HG02884 (cell line): ENCODE measurements around the gene PER2.
"Not testable (repeated sequence)": the region's sequence is repeated elsewhere in the genome, so short reads cannot be mapped to it uniquely, and the experiment has no call there.

Experiments used
- ATAC-seq: cut with Tn5 transposase; IDR thresholded peaks from one replicate; pipeline ENCODE4 v1.9.1; 2021; ENCODE audit warnings: mild to moderate bottlenecking, moderate library complexity; ENCODE audit not compliant: unreplicated experiment

The PER2 gene

DNA sequence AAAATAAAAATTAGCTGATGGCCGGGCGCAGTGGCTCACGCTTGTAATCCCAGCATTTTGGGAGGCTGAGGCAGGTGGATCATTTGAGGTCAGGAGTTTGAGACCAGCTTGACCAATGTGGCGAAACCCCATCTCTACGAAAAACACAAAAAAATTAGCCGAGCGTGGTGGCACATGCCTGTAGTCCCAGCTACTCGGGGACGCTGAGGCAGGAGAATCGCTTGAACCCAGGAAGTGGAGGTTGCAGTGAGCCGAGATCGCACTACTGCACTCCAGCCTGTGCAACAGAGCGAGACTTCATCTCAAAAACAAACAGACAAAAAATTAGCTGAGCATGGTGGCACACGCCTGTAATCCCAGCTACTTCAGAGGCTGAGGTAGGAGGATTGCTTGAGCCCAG lies 22.3 kb upstream of the PER2 start:
- ATAC-seq: not testable (repeated sequence)

DNA sequence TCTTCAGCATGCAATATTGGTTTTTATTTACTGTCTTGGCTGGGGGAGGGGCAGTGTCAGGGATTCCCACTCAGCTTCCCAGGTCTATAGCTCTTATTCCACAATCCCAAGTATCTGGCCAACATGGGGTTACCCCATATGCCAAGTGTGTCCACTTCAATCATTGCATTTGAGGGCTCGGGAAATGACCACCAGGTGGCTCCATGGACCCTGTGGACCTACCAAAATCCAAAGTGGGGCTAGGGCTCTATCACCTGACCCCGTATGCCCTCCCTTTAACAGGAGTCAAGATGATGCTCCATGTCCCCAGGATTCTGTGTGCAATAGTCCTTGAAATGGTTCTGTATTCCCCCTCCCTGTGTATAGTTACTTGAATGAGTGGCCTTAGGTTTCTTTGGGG lies 19.8 kb upstream of the PER2 start:
- no peak for ATAC-seq

DNA sequence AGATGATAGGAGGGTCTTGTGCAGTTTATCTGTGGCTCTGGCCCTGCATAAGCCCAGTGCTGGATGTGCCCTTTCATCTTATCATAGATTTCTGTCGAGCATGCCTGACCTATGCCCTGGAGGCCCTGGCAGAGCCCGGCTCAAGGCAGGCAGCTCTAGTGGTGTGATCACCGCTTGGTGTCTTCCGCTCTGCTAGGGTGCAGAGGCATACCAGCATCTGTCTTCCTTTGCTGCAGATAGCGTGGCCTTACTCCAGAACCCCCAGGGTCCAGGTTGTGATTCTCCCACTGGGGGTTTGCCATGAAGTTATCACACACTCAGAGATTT lies 18.2 kb upstream of the PER2 start:
- no peak for ATAC-seq

DNA sequence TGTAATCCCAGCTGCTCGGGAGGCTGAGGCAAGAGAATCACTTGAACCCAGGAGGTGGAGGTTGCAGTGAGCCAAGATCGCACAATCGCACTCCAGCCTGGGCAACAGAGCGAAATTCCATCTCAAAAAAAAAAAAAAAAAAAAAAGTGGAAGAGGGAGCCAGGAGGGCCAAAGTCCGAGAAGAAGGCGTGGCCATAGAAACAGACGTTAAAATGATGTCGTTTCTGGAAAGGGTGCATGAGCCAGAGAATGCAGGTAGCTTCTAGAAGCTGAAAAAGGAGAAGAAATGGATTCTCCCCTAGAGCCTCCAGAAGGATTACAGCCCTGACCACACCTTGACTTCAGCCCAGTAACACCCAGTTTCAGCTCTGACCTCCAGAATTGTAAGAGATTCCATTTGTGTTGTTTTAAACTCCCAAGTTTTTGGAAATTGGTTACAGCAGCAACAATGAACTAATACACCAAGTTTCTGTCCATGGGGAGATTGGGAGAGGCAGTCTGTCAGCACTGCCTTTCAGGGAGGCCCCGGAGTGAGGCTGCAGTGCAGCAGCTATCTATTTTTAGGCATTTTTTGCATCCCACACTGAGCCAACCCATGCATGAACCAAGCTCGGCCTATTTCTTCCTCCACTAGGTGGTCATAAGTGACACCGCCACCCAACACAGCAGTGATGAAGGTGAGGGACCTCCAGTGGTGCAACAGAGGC lies 17.7 kb upstream of the PER2 start:
- no peak for ATAC-seq

DNA sequence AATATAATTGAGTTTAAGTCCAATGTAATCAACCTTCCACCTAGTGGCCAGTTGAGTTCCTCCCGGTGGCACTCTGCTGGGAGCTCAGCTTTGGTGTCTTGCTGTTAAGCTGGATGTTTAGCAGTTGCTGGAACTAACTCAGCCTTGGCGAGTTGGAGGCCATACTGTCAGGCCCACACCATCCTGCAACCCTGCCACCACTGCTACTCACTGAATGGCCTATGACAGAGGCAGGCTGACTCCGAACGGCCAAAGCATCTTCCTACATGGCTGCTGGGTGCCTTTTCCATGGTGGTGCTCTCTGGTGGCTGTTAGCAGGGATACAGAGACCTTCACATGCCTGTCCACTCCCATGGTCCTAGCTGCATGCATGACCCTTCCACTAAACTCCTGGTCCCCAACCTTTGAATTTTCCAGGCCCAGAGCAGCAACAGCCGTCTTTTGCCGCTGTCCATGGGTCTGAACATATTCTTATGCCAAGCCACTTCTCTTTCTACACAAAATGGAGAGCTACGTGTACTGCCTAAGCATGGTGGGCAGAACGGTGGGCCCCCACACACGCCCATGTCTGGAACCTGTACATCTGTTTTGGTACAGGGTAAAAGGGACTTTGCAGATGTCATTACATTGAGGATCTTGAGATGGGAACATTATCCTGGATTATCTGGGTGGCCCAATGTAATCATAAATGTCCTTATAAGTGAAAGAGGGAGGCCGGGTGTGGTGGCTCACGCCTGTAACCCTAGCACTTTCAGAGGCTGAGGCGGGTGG lies 16.9 kb upstream of the PER2 start:
- no peak for ATAC-seq

DNA sequence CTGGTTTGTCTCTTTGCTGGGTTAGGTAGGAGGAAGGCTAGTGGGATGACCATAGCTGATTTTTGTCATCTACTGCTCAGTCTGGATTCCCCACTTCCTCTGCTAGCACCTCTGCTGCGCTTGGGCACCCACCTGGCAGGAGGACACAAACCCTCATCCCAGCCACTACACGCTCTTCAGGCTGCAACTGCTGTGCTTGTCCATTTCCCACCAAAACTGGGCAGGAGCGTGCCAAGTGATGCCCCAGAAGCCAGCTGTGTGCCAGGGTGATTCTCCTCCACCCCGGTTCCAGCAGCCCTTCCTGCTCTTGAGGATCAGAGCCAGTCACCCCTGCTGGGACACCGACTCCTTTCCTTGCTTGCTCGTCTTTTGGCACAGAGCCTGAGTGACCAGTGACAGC lies 15.7 kb upstream of the PER2 start:
- ATAC-seq: no peak

DNA sequence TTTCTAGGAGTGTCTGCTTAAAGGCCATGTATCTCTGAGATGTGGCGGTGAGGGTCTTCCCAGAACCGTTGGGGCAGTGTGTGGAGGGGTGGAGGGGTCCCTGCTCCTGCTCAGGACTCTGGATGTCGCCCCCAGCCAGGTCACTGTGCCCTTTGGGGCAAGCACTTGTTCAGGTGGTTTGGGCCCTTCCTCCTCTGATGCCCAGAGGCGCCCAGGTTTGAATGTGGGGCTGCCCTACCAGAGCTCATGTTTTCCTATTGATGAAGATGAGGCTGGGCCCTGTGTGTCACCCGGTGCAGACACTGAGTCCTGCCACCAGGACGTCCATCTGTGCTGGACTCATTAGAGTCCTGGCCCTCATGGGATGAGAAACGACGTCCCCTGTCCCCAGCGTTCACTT lies 14.3 kb upstream of the PER2 start:
- ATAC-seq: no peak

DNA sequence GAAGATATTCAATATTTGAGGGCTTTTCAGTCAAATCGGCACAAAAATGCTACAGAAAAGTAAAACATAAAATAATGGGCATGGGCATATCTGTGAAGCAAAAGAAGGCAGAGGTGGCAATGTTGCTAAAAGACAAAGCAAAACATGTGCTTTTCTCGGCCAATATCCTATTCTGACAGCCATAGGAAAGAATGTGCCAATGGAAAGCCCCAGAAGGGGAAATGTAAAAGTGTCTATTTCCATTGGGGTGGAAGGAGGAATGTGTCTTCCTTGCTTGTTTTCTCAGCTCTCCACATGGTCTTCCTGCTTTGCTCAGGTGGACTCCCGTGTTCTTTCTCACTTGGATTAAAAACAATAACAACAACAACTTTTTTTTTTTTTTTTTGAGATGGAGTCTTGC lies 13.7 kb upstream of the PER2 start:
- ATAC-seq: no peak

DNA sequence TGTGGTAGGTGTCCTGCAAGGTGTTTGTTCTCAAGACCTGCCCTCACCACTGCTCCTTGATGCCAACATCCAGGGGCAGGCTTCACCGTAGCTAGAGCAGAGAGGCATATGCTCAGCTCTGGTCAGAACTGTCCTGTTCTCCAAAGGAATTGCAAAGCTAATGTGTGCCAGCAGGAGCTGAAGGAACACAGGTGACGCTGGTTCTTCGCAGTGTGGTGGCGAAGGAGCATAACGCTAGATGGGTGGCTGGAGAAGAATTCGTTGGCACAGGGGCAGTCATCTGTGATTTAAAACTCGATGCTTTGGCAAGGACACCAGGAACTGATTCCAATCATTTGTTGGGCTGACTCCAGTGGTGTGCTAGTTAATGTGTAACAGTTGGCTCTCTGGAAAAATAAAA lies 11.4 kb upstream of the PER2 start:
- ATAC-seq: no peak

DNA sequence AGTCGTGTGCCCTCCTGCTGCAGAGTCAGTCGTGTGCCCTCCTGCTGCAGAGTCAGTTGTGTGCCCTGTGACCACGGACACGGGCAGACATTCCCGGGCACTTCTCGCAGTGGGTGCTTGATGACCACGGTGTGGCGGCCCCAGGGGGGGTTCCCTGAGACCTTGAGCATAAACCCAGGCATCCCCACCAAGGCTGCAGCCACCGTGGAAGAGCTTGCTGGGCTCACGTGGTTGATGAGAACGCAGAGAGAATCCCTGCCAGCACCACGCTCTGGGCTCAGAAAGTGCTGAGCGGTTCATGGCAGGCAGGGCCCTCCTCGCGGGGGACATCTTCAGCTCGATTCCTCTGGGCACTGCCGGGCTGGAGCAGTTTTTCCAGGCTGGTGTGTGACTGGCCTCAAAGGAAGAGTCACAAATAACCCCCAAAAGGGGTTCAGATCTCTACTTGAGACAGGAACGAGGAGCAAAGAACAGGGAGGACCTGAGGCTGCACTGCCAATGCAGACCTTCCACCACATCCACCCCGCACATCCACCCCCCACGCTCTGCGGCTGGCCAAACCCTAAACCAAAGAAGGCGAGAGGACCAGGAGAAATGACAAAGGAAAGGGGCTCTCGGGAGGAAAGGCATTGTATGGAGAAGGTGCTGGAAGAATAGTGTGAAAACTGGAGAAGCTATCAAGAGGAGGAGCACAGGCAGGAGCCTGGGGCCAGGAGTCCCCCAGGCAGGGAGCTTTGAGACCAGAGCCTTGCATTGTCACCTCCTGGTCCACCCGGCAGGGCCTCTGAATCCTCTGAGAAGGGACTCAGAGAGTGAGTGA lies 8.4 kb upstream of the PER2 start:
- ATAC-seq: no peak

DNA sequence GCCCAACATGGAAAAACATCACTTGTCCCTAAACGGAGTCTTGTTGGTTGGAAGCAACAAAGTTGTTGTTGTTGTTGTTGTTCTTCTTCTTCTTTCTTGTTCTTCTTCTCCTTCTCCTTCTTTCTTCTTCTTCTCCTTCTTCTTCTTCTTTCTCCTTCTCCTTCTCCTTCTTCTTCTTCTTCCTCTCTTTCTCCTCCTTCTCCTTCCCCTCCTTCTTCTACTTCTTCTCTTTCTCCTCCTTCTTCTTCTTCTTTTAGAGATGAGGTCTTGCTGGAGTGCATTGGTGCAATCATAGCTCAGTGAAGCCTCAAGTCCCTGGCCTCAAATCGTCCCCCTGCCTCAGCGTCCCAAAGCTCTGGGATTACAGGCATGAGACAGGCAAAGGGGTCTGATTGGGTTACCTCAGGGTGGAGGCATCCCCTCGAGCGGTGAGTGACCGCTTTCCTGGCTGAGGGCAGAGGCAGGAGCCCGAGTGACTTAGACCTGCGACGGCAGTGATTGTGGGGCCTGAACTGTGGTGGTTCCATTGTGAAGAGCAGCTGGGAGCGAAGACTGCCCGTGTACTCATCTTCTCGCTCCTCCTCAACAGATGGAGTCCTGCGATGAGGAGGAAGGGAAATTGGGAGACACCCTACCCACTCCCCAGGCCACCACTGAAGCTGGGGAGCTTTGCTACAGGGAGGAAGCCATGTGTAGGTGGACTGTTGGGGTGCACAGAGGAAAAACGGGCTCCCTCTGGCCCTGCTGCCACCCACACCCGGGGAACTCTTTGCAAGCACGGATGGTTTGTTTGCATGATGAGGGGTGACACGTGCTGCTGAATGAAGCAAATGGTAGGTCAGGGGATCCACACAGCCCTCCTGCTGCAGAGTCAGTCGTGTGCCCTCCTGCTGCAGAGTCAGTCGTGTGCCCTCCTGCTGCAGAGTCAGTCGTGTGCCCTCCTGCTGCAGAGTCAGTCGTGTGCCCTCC lies 7.0 kb upstream of the PER2 start:
- no peak for ATAC-seq

DNA sequence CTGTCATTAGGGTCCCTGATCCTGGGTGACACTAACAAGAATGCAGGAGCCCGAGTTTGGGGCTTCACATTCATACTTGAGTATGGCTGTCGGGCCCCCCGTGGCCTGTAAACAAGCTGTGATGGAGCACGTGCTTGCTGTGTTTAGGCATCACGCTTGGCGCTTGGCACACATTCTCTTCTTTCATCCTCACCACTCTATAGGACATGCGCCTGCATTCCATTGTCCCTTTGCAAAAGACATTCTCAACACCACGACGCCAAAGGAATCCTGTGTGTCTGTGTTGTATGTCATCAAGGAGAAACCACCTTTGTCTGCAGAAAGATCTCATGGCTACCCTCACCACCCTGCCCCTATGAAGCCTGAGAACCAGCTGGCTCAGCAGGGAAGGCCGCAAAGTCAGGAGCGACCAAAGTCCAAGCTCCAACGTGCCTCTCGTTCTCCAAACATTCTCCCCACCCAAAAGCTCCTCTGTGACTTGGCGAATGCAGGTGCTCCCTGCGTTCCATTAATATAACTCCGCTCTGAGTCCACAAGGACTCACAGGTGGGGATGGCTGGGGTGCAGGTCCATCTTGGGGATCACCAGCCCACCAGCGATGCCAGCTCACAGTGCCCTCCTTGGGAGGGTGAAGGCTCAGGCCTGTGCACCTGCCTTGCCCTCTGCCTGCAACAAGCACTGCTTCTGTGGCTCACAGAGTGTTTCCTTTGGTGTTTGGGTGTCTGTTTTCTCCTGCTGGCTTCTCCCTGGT lies 6.2 kb upstream of the PER2 start:
- no peak for ATAC-seq

DNA sequence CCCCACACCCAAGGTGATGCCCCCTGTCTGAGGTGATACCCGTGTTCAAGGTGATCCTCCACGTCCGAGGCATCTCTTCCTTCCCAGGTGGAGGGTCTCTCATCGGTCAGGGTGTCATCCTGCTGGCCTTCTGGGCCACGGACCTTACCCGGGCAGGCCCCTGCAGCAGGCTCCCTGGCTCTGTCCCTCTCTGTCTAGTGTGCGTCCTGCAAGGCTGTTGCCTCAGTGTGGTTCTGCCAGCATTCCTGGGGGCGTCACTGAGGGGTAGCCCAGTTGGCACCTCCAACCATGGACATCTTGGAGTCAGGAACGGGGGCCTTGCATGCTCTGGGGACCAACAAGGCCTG lies 5.6 kb upstream of the PER2 start:
- no peak for ATAC-seq

DNA sequence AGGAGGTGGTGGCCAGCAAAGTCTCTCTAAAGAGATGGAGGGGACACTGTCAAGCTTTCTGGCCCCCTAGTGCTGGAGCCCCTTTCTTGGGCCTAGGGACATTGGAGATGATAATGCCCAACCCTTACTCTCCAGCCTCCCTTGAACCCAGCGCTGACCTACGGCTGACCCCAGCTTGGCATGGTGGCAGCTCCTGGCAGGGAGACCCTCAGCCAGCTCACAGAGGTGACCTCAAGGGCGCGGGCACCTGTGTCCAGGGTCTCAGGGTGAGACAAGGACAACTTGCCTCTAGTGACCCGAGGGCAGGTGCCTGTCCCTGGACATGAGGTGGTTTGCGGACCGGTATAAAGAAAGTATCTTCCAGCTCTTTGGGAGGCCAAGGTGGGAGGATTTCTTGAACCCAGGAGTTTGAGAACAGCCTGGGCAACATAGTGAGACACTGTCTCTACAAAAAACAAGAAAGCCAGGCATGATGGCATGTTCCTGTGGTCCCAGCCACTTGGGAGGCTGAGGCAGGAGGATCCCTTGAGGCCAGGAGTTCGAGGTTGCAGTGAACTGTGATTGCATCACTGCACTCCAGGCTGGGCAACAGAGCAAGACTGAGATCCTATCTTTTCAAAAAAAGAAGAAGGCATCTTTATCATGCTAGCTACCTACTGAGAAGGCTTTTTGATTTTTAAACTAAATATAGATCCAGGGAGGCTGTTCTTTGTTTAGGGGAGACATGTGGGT lies 3.3 kb upstream of the PER2 start:
- ATAC-seq: no peak

DNA sequence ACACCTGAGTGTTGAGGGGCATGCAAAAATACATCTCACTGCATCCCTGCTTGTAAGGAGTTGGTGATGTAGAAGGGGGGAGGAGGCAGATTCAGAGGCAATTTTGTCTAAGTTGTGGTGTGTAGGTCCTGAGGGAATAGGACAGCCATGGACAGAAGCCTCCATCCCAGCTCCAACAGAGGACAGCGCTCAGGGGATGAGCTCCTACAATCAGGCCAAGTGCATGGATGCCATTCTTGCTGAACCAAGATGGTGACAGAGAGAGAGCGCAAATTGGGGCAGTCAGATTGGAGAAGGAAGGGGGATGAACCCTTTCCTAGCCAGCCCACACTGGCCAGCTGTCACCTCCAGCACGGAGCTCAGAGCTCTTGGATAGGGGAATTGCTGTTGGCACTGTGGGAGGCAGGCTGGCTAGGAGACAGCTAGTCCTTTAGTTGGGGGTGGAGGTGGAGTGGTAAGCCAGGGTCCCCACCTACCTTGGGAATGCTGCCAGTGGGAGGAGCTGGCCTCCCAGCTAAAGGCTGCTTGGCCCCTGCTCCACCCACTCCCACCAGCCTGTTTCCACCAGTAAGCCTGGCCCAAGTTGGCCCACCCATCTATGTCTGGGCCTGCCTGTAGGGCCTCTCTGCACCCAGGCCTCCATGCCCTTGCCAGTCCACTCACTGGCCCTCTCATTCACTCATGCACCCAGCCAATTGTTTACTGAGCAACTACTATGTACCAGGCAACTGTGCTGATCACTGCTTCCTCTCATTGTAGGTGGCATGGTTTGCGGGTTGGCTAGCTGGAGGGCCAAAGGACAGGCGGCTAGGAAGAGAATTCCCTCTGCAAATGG lies 2.5 kb upstream of the PER2 start:
- ATAC-seq: no peak

DNA sequence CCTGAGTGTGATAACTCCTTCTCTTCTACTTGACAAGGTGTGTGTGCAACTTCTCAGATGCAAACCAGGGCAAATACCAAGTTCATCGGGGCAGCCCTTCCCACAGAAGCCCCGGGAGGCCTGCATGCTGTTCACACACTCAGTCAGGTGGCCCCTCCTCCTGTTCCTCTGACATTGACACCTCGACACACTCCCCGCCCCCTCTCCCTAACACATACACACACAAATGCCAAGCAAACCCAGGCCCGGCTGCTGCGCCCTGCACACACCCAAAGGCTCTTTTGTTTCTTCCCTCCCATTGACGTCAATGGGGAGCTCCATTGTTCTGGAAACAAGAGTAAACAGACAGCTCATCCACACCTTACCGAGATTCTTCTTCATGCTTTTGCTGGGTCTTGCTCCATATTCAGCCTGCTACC lies 1.7 kb upstream of the PER2 start:
- no peak for ATAC-seq

DNA sequence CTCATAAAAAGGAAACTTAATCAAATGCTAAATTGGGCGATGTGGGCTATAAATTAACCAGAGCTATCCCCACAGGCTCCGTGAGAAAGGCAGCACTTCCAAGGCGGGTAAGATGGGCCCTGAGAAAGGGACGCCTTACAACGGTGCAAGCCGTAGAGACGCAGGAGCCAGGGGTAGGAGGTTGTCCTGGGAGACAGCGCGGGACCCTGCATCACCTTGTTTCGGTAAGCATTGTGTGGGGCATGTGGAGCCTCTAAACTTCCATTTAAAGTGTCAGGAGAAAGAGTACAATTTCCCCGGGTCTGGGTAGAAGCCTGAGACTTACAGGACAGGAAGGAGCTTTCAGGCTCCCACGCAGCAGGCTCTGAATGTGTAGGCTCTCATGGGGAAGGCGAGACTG lies 1.2 kb upstream of the PER2 start:
- no peak for ATAC-seq

DNA sequence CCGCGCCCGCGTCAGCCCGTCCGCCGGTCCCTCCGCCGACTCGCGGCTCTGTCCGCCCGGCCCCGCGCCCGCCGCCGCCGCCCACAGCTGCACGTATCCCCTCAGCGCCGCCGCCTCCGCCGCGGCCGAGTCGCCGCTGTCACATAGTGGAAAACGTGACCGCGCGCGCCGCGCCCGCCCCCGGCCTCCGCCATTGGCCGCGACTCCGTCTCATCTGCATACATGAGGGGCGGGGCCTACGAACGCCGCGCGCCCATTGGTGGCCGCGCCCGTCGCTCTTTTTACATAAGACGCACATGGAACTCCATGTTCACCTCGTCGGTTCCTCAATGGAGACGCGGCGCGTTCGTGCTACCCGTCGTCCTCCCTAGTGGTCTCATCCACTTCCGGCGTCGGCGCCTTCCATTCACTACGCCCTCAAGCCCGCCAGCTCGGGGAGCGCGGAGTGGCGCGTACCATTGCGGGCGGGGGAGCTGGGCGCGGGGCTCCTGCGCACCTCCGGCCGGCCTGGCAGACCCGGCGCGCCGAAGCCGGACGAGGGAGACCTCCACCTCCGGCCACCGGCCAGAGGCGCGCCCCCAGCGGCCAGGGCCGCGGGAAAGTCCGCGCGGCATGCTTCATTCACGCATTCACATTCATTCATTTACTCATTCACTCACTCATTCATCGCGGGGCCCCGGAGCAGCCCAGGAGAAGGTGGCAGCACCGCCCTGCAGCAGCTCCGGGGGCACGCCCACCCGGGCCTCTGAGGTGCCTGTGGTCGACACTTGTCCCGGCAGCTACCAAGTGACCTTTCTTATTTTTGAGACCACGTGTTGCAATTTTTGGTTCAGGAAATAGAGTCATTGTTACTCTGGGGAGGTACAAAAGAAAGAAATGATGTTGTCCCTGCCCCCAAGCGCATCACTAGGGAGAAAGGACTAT lies 502 bp upstream of the PER2 start:
- ATAC-seq: peak; percentile 89
